HG02840 (cell line): ENCODE data around the gene KCNK17.

Source experiments
- ATAC-seq: cut with Tn5 transposase; IDR thresholded peaks from one replicate; pipeline ENCODE4 v1.9.1; 2021; ENCODE audit warnings: mild to moderate bottlenecking, moderate library complexity, moderate number of reproducible peaks; ENCODE audit not compliant: unreplicated experiment, low FRiP score

Gene KCNK17

GRCh38 chr6:39274471-39274870 is 39.7 kb downstream of the KCNK17 start:
- ATAC-seq, result no peak

DNA sequence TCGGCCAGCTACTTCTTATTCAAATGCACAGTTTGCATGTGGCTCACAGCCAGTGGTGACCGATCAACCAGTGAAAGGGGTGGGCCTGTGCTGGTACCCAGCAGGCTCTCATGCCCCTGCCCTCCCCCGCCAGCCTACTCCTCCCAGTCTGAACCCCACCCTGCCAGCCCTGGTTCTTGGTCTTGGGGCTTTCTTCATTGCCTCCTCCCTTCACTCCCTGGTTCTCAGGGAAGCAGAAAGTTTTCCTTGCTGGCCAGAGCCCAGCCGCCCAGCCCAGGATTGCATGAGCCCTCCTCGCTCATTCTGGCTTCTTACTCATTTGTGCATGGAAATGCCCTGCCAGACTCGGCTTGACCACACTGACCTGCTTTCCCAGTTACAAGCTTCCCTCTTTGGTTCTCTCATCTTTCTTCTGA is 40.8 kb downstream of the KCNK17 start:
- no peak for ATAC-seq

GRCh38 chr6:39269961-39270360 is 44.3 kb downstream of the KCNK17 start:
- no peak for ATAC-seq

- no peak for ATAC-seq
Measured at GRCh38 chr6:39268721-39269120, 45.5 kb downstream of the KCNK17 start.

DNA sequence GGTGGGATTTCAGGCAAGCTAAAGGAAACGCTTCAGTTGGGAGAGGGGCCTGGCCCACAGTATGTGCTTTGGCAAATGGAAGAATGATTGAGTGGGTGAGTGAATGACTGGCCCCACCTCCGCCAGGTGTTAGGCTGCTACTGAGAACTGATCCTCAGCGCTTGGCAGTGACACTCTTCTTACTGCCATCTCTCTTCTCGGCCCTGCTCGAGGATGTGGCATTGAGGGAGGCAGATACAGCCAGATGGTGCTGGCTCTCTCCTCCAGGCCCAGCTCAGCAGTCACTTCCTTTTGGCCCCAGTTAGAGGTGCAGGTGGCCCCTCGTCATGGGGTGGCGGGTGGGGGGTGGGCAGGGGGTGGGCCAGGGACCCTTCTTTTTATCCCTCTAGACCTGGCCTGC is 46.0 kb downstream of the KCNK17 start:
- no peak for ATAC-seq

- ATAC-seq, result no peak
Measured at GRCh38 chr6:39266782-39267355, 47.4 kb downstream of the KCNK17 start.

- no peak for ATAC-seq
Measured at GRCh38 chr6:39266375-39266774, 47.8 kb downstream of the KCNK17 start.

DNA sequence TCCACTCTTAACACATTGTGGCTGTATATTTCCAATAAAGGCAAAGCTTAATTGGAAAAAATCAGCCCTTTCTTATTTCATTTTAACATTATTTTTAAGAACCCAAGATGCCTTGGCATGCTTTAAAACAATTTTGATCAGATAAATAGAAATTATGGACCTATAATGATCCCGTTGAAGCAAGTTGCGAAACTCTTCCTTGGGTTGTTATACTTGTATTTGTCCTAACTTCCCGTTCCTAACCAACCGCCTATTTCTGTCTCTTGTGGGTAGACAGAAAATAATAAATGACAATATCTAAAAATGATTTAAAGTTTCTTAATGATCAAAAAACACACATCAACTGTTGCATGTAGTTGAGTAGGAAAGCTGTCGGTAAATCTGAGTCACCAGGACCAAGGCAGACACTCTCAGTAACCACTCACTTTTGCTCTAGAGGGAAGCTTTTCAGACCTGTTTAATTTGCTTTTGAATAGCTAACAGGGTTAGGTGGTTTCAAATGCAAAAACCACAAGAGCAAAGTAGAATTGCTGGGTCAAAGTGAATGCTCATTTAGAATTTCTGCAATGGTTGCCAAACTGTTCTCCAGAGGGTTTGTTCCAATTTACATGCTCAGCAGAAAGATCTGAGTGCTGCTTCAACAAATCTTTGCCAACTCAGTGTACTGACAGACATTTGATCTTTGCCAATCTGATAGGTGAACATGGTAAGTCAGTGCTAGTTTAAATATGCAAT is 50.7 kb downstream of the KCNK17 start:
- no peak for ATAC-seq

DNA sequence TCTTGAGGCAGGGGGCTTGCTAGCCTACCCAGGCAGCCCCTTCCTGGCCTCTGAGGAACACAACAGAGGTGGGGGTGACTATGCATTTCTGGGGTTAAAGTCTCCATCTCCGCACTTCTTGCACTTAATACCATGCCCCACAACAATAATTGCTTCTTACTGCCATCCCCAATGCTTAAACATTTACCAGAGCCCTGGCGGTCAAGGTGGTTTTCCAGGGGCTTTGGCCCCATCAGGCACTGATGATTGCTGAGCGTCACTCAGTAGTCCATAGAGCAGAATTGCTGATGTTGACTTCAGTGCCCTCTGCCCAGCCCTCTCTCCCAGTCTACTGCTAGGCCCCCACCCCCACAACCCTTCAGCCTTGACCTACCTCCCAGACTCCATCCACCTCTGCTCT is 52.5 kb downstream of the KCNK17 start:
- ATAC-seq, result no peak

- no peak for ATAC-seq
Measured at GRCh38 chr6:39260953-39261352, 53.3 kb downstream of the KCNK17 start.

DNA sequence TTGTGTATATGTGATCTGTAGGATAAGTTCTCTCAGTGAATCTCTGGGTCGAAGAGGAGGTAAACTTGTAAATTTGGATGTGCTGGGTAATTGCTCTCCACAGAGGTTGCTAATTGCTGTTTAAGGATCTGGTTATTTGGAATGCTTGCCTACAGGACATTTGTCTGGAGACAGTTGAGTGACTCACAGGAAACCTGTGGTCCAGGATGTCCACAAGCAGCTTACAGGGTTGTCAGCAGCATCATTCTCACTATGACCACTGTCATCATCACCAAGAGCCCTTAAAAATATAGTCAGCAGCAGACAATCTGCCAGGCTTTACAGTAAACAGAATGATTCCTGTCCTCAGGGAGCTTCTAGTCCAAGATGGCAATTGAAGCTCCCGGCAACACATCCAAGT is 53.8 kb downstream of the KCNK17 start:
- ATAC-seq, result no peak

DNA sequence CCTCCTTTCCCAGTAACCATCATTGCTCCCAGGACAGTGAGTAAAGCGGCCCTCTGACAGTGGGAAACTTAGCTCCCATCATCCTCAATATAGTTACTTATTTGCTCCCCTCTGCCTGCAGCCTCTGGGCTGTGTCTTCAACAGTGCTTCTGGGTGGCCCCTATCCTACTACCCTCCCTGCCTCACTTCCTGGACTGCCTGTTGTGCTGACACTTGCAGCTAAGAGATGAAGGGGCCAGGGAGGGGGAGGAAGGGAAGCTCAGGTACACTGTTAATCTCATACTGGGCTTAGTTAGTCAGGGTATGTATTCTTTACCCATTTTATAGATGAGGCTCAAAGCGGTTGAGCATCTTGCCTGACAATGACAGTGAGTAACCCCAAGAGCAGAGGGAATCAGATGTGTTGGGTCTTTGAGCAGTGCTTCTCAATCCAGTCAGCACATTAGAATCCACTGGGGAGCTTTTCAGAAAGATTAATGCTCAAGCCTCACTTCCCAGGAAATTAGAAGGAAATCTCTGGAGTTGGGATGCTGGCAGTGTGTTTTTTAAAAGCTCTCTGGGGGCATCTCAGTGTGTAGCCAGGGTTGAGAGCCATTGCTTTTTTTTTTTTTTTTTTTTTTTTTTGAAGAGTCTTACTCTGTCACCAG is 57.8 kb downstream of the KCNK17 start:
- ATAC-seq, result no peak

DNA sequence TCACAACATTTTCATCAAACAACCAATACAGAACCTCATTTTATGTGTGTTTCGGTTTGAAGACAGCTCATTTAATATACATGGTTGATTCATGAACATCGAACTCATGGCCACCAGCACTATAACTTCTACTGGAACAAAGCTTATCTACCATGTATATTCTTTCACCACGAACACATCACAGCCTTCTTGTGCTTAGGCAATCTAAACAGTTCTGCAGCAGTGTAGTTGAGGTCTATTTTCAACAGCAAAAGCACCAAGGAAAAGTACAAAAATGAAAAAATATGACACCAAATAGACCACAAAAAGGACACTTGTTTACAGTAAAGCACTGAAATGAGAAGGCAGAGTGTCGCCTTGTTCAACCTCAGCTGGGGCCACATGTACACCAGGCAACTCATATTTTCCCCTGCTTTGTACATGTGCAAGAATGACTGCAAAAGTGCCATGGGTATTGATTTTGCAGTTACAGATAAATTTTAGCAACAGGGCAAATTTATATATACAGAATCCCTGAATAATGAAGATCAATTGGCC is 59.2 kb downstream of the KCNK17 start:
- no peak for ATAC-seq

DNA sequence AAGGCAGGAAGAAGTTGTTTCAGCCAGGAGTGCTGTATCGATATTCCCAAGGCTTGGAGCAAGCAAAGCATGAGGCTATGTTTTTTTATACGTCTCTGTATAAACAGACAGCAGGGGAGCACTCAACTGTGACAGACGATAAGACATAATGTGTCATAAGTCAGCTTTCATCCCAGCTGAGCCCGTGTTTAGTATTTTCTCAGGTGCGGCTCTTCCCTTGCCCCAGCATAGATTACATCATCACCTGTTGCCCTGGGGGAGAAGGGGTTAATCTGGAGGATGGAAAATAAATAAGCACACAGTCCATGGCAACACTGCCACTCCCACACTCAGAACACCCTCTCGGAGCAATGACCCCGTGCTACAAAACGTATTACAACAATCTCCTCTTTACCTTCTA is 62.8 kb downstream of the KCNK17 start:
- no peak for ATAC-seq

- no peak for ATAC-seq
Measured at GRCh38 chr6:39250507-39250906, 63.7 kb downstream of the KCNK17 start.

DNA sequence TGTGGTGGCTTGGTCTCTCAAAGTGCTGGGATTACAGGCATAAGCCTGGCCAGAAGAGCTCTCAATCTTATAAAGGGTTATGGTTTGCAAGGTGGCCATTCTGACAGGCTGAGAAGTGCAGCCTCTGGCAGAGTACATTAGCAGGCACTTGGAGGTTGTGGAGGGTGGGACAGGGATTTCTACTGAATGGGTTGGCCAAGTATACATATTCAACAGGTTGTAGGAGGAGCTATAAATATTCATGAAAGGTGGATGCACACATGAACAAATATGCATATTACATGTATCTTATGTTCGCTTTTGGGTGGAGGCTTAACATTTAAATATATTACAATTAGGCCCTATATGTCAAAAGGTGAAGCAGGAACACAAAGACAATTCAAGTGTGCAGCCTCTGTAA is 64.9 kb downstream of the KCNK17 start:
- no peak for ATAC-seq
